Measurements from ENCODE around the gene MX2.

DNA sequence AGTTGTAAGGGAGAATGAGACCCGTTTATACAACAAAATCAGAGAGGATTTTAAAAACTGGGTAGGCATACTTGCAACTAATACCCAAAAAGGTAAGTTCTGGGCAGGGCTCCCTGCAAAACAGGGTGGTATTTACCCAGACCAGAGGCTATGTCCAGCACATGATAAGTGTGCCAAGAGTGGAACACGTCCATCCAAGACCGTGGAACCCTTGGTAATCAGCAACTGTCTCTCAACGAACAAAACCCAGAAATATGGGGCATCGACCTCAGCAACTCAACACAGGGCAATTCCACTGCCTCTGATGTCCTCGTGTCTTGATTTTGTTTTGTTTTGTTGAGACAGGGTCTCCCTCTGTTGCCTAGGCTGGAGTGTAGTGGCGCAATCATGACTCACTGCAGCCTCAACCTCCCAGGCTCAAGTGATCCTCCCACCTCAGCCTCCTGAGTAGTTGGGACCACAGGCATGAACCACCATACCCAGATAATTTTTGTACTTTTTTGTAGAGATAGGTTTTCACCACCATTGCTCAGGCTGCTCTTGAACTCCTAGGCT, 37.5 kb downstream of the MX2 start:
- TF ChIP-seq, protein P1, sequence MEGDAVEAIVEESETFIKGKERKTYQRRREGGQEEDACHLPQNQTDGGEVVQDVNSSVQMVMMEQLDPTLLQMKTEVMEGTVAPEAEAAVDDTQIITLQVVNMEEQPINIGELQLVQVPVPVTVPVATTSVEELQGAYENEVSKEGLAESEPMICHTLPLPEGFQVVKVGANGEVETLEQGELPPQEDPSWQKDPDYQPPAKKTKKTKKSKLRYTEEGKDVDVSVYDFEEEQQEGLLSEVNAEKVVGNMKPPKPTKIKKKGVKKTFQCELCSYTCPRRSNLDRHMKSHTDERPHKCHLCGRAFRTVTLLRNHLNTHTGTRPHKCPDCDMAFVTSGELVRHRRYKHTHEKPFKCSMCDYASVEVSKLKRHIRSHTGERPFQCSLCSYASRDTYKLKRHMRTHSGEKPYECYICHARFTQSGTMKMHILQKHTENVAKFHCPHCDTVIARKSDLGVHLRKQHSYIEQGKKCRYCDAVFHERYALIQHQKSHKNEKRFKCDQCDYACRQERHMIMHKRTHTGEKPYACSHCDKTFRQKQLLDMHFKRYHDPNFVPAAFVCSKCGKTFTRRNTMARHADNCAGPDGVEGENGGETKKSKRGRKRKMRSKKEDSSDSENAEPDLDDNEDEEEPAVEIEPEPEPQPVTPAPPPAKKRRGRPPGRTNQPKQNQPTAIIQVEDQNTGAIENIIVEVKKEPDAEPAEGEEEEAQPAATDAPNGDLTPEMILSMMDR (IDR thresholded peaks at IDR 0.05) = no peak
- TF ChIP-seq, protein P2, sequence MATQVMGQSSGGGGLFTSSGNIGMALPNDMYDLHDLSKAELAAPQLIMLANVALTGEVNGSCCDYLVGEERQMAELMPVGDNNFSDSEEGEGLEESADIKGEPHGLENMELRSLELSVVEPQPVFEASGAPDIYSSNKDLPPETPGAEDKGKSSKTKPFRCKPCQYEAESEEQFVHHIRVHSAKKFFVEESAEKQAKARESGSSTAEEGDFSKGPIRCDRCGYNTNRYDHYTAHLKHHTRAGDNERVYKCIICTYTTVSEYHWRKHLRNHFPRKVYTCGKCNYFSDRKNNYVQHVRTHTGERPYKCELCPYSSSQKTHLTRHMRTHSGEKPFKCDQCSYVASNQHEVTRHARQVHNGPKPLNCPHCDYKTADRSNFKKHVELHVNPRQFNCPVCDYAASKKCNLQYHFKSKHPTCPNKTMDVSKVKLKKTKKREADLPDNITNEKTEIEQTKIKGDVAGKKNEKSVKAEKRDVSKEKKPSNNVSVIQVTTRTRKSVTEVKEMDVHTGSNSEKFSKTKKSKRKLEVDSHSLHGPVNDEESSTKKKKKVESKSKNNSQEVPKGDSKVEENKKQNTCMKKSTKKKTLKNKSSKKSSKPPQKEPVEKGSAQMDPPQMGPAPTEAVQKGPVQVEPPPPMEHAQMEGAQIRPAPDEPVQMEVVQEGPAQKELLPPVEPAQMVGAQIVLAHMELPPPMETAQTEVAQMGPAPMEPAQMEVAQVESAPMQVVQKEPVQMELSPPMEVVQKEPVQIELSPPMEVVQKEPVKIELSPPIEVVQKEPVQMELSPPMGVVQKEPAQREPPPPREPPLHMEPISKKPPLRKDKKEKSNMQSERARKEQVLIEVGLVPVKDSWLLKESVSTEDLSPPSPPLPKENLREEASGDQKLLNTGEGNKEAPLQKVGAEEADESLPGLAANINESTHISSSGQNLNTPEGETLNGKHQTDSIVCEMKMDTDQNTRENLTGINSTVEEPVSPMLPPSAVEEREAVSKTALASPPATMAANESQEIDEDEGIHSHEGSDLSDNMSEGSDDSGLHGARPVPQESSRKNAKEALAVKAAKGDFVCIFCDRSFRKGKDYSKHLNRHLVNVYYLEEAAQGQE (IDR thresholded peaks at IDR 0.05; ENCODE audit: insufficient read depth in 1 of 2, low read depth in 2 of 2, low read length in 1 of 2) = no peak
- TF ChIP-seq POLR2AphosphoS5 (IDR thresholded peaks at IDR 0.05; ENCODE audit: low read depth, low read length) (no peak), TCF7L2 (IDR thresholded peaks at IDR 0.05; ENCODE audit: low read depth, low read length) (no peak), SIN3A (IDR thresholded peaks at IDR 0.05; ENCODE audit: borderline replicate concordance, insufficient read depth, low read depth, low read length) (no peak)
